ENCODE data around the gene FAM163B.

DNA sequence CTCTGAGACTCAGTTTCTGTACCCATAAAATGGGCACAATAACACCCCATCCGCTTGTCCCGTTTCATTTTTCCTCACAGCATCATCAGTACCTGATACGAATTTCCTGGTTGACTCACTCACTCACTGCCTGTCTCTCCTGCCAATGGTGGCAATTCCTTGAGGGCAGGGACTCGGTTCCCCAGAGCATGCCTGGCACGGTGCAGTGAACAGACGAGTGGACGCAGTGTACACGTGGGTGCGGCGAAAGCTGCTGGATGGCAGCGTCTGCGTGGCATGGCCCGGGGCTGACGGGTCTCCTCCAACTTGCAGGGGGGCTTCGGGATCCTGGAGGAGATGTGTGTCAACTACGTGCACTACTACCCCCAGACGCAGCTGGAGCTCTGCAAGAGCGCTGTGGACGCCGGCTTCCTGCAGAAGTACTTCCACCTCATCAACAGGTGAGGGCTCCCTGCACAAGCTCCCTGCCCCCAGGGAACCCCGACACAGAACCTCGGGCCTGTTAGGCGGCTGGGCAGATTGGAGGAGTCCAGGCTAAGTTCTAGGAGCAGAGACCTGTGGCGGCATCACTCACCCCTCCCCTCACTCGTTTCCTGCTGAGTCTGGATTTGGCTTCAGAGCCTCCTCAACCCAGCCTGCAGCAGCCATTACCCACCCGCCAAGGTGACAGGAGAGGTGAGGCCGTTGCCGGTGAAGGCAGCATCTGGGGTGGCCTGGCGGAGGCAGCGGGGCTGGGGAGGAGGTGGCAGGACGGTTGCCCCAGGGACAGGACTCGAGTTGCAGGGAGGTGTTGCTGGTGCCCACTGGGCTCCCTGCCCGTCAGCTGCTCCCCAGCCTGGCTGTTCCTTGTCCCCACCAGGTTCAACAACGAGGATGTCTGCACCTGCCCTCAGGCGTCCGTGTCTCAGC, 47.3 kb upstream of the FAM163B start:
- TF ChIP-seq, protein P1, sequence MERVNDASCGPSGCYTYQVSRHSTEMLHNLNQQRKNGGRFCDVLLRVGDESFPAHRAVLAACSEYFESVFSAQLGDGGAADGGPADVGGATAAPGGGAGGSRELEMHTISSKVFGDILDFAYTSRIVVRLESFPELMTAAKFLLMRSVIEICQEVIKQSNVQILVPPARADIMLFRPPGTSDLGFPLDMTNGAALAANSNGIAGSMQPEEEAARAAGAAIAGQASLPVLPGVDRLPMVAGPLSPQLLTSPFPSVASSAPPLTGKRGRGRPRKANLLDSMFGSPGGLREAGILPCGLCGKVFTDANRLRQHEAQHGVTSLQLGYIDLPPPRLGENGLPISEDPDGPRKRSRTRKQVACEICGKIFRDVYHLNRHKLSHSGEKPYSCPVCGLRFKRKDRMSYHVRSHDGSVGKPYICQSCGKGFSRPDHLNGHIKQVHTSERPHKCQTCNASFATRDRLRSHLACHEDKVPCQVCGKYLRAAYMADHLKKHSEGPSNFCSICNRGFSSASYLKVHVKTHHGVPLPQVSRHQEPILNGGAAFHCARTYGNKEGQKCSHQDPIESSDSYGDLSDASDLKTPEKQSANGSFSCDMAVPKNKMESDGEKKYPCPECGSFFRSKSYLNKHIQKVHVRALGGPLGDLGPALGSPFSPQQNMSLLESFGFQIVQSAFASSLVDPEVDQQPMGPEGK (CRISPR knock-in tag; IDR thresholded peaks at IDR 0.05; ENCODE audit: borderline replicate concordance), result no peak
- TF ChIP-seq POLR2A (conservative IDR thresholded peaks at IDR 0.05) (no peak), XRCC3 (IDR thresholded peaks at IDR 0.05) (no peak), GTF2F1 (IDR thresholded peaks at IDR 0.05; ENCODE audit: low read depth, low read length) (no peak), RAD21 (CRISPR knock-in tag; conservative IDR thresholded peaks at IDR 0.05 in 1 of 2, IDR thresholded peaks at IDR 0.05 in 1 of 2) (no peak), ETV6 (IDR thresholded peaks at IDR 0.05; ENCODE audit: borderline replicate concordance in 1 of 2, low read depth in 2 of 2, low read length in 1 of 2) (no peak), ETV6 (CRISPR knock-in tag; IDR thresholded peaks at IDR 0.05; ENCODE audit: borderline replicate concordance) (no peak), MYNN (IDR thresholded peaks at IDR 0.05) (no peak), MYNN (CRISPR knock-in tag; IDR thresholded peaks at IDR 0.05) (no peak), NRF1 (conservative IDR thresholded peaks at IDR 0.05 in 1 of 2, IDR thresholded peaks at IDR 0.05 in 1 of 2) (no peak), MAFK (IDR thresholded peaks at IDR 0.05; ENCODE audit: low read length) (no peak), SPI1 (IDR thresholded peaks at IDR 0.05; ENCODE audit: borderline replicate concordance, low read depth, low read length) (no peak)
- TF ChIP-seq, protein P2, sequence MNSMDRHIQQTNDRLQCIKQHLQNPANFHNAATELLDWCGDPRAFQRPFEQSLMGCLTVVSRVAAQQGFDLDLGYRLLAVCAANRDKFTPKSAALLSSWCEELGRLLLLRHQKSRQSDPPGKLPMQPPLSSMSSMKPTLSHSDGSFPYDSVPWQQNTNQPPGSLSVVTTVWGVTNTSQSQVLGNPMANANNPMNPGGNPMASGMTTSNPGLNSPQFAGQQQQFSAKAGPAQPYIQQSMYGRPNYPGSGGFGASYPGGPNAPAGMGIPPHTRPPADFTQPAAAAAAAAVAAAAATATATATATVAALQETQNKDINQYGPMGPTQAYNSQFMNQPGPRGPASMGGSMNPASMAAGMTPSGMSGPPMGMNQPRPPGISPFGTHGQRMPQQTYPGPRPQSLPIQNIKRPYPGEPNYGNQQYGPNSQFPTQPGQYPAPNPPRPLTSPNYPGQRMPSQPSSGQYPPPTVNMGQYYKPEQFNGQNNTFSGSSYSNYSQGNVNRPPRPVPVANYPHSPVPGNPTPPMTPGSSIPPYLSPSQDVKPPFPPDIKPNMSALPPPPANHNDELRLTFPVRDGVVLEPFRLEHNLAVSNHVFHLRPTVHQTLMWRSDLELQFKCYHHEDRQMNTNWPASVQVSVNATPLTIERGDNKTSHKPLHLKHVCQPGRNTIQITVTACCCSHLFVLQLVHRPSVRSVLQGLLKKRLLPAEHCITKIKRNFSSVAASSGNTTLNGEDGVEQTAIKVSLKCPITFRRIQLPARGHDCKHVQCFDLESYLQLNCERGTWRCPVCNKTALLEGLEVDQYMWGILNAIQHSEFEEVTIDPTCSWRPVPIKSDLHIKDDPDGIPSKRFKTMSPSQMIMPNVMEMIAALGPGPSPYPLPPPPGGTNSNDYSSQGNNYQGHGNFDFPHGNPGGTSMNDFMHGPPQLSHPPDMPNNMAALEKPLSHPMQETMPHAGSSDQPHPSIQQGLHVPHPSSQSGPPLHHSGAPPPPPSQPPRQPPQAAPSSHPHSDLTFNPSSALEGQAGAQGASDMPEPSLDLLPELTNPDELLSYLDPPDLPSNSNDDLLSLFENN (IDR thresholded peaks at IDR 0.05; ENCODE audit: low read depth in 2 of 2, low read length in 2 of 2), result no peak
- TF ChIP-seq, protein P3, sequence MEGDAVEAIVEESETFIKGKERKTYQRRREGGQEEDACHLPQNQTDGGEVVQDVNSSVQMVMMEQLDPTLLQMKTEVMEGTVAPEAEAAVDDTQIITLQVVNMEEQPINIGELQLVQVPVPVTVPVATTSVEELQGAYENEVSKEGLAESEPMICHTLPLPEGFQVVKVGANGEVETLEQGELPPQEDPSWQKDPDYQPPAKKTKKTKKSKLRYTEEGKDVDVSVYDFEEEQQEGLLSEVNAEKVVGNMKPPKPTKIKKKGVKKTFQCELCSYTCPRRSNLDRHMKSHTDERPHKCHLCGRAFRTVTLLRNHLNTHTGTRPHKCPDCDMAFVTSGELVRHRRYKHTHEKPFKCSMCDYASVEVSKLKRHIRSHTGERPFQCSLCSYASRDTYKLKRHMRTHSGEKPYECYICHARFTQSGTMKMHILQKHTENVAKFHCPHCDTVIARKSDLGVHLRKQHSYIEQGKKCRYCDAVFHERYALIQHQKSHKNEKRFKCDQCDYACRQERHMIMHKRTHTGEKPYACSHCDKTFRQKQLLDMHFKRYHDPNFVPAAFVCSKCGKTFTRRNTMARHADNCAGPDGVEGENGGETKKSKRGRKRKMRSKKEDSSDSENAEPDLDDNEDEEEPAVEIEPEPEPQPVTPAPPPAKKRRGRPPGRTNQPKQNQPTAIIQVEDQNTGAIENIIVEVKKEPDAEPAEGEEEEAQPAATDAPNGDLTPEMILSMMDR (IDR thresholded peaks at IDR 0.05 in 2 of 3, conservative IDR thresholded peaks at IDR 0.05 in 1 of 3; ENCODE audit: insufficient read depth in 2 of 3, low read depth in 1 of 3, low read length in 3 of 3), result no peak
- TF ChIP-seq, protein P4, sequence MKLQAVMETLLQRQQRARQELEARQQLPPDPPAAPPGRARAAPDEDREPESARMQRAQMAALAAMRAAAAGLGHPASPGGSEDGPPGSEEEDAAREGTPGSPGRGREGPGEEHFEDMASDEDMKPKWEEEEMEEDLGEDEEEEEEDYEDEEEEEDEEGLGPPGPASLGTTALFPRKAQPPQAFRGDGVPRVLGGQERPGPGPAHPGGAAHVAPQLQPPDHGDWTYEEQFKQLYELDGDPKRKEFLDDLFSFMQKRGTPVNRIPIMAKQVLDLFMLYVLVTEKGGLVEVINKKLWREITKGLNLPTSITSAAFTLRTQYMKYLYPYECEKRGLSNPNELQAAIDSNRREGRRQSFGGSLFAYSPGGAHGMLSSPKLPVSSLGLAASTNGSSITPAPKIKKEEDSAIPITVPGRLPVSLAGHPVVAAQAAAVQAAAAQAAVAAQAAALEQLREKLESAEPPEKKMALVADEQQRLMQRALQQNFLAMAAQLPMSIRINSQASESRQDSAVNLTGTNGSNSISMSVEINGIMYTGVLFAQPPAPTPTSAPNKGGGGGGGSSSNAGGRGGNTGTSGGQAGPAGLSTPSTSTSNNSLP (IDR thresholded peaks at IDR 0.05; ENCODE audit: borderline replicate concordance, low read depth, low read length), result no peak
- TF ChIP-seq, protein P5, sequence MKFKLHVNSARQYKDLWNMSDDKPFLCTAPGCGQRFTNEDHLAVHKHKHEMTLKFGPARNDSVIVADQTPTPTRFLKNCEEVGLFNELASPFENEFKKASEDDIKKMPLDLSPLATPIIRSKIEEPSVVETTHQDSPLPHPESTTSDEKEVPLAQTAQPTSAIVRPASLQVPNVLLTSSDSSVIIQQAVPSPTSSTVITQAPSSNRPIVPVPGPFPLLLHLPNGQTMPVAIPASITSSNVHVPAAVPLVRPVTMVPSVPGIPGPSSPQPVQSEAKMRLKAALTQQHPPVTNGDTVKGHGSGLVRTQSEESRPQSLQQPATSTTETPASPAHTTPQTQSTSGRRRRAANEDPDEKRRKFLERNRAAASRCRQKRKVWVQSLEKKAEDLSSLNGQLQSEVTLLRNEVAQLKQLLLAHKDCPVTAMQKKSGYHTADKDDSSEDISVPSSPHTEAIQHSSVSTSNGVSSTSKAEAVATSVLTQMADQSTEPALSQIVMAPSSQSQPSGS (CRISPR knock-in tag; IDR thresholded peaks at IDR 0.05), result no peak

Measured in K562 (cell line).